Activated T-helper 9 cell treated with anti-CD3 and anti-CD28 coated beads, Interleukin-2, amount 50 U/mL, for 16 hours (primary cell): Measurements from ENCODE around the gene C13orf46.

Experiments
- DNase-seq: peaks from one replicate; pipeline ENCODE4 v3.0.0-alpha.2; 2020; ENCODE audit warnings: low read depth

Gene C13orf46

DNA sequence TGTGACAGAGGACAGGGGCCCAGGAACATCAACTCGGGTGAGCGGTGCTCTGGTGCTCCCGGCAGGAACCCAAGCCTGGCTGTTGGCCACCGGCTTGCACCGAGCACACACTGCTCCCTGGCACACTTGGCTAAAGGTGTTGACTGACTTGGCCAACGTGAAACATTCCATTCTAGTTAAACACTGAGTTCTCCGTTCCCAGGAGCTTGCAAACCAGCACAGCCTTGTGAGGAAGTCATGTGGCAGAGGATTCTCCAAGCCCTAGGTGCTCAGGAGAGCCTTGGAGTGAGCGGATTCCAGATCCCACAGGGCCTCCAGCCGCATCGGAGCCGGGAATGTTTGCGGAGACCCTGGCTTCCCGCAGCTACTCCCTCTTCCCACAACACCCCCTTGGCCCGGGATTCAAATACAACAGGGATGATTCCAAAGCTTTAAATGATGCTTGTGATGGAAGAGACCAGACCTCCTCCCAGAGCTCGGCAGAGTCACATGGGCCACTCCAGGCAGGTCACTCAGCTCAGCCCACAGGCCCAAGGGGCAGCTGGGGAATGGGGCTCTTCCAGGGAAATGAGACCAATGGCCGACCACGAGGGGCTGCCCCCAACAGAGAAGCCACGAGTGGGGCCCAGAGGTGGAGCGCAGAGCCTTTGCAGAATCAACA lies 2.9 kb downstream of the C13orf46 start:
- no peak for DNase-seq

- DNase-seq = no peak
These were observed 3.8 kb downstream of the C13orf46 start for GRCh38 chr13:113969973-113970611.

DNA sequence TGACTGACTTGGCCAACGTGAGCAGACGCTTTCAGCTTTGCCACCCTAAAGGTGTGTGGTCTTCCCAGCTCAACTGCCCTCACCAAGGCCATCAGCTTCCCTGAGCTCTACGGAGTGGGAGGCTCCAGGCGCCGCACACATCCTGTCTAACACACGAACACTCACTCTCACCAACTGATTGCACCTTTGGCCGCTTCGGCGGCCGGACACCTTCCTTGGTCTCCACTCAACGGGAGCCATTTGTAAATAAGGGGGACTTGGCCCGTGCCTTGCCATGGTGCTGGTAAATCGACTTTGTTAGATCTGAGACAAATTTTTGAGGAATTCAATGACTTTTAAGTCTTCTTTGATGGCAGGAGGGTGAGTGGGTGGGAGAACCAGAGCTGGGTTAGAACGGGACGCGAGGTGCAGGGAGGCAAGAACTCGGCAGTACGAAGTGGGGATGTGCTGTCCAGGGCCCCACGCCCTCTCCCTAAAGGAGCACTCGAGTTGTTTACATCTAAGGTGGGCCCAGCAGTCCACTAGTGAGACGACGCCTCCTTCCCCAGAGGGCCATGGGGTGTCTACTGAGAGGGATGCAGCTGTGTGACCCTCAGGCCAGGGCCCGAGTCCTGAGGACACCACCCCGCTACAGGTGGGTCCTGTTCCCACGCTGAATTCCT lies 4.4 kb downstream of the C13orf46 start:
- no peak for DNase-seq

DNA sequence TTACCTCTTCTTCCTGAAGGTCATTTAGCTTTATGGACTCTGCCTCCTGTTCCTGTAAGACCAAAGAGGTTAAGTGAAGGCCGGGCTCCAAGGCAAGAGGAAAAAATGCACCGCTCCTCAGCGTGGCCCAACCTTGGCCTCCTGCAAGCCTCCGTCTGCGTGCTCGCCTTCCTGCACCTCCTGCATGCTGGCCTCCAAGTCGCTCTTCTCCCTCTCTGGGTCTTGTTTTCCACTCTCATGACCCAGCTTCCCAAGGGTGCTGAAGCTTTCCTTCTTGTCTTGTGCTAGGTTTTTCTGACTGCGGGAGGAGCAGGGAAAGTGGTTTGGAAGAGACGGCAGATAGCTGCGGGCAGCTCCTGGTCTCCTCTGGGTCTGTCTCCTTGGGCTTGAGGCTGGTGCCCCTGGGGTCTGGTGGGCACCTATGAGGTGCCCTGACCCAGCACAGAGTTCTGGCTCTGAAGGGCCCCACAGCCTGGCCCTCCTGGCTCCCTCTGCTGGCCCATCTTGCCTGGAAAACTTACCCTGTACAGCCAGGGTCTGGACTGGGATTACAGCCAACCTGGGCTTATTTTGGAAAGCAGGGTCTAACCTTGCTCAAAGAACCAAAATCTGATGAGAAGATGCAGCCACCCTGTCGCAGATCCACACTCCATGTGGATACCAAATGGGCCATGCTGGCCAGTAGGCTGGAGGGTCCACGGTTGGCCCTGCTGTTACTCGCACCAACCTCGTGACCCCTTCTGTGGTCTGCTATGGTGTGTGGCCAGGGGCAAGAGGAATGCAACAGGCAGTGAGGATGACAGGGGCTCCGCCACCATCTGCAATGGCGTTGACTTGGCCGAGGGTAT lies 5.2 kb downstream of the C13orf46 start:
- no peak for DNase-seq

DNA sequence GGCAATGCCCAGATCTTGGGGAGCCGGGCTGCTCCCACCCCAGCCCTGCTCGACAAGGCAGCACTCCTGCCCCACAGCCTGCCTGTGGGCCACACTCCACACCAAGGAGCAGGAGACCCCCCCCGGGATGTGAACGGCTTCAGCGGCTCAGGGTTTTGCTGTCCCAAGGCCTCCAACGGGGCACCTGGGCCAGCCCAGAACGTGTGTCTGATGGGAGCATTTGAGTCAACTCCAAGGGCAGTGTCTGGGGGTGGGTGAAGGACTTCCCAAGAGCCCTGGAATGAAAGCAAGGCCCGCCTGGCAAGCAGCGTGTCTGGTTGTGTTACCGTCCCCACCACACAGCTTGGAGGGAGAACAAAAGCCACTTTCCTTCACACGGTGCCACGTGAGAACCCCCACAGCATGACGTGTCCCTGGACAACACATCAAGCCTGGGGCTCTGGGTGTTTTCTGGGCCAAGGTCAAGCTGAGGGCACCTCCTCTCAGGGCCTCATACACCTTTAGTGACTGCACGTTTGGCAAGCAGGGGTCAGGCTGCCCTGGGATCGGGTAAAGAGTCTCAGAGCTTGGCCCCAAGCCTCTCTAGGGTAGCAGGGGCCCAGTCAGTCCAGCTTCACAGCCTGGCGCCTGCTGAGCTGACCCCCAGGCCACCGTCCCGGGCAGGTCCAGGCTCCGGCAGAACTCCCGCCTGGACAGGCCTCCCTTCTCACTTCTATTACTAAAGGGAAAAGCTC lies 6.0 kb downstream of the C13orf46 start:
- no peak for DNase-seq

DNA sequence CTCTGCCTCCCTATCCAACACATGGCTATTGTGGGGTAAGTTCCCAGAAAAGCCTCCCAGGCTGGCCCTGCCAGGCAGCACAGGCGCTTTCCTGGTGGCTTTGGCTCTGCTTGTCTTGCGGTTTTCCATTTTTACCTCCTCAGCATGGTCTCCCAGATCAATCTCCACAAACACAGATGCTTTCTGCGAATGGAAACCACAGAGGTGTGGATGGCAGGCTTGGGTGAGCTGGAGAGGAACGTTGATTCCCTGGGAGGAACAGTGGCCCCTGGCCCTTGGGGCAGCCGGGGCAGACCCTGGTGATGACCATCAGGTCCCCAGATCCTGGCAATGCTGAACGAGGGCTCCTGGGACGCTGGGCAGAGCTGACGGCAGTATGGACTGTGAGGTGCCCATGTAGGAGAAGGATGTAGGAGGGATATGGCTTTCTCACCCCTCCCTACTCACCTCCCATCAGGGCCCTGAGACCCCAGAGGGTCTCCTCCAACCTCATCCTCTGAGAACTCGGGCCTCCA lies 6.6 kb downstream of the C13orf46 start:
- no peak for DNase-seq

- DNase-seq = no peak
These were observed 7.7 kb downstream of the C13orf46 start for GRCh38 chr13:113965968-113966884.

GRCh38 chr13:113965383-113965874 lies 8.4 kb downstream of the C13orf46 start:
- no peak for DNase-seq

DNA sequence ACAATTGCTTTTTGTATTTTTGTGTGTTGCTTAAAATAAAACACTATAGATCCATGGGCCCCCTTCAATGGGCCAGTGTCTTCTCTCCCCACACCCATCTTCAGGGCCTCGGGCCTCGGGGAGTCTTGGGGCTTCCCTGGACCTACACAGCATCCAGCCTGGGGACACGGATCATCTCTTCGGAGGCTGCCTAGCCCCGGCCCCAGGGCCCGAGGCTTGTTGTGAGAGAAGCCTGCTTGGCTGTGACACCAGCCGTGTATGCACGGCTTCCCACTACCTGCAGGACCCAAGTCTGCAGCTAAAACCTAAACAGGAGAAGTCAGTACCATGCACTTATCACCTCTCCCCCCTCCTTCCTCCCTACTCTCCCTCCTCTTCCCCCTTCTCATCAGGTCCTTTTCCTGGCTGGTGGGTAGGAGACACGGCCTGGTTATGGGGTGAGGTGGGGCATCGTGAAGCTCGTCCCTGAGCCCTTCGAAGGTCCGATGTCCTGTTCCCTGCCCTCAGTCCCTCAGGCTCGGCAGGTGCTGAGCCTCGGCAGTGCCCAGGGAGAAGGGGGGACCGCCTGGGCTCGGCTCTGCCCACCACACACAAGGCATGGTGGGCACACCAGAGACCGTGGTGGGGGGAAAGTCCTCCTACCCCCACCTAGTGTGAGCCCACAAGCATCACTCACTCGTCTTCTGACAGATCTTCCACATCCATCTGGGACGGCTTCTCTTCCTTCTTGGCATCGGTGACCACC lies 9.5 kb downstream of the C13orf46 start:
- DNase-seq = no peak

- DNase-seq = no peak
These were observed 10.5 kb downstream of the C13orf46 start for GRCh38 chr13:113963376-113963775.

DNA sequence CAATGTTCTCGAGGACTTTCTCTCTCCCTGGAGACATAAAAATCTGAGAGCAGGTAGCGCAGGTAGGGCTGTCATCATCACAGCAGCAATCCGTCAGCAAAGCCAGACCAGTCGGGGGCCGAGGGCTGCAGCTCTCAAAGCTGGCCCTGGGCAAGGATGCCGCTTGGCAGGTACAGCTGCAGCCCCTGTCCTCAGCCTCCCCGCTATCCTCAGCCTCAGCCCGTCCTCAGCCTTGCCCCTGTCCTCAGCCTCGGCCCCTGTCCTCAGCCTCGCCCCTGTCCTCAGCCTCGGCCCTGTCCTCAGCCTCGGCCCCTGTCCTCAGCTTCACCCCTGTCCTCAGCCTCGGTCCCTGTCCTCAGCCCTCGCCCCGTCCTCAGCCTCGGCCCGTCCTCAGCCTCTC lies 10.9 kb downstream of the C13orf46 start:
- DNase-seq = no peak

DNA sequence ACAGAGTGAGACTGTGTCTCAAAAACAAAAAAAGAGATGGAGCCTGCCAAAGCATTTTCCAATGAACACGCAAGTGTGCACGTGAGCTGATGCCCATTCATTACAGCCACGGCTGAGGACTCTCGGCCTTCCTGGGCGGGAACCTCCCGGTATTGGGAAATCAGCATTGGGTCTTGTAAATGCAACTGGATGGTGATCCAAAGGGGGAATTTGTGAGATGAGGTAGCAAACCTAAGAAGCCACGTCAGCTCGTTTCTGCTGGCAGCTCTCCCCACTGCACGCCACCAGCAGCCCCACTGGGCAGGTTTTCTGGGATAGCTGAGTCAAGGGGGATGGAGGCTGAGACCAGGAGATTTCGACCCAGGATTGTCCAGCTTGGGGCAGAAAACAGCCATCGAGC lies 11.5 kb downstream of the C13orf46 start:
- DNase-seq = no peak

- no peak for DNase-seq
These were observed 13.5 kb downstream of the C13orf46 start for GRCh38 chr13:113960276-113960948.

- DNase-seq = no peak
These were observed 14.7 kb downstream of the C13orf46 start for GRCh38 chr13:113959198-113959597.

- DNase-seq = no peak
These were observed 15.5 kb downstream of the C13orf46 start for GRCh38 chr13:113958373-113958772.

DNA sequence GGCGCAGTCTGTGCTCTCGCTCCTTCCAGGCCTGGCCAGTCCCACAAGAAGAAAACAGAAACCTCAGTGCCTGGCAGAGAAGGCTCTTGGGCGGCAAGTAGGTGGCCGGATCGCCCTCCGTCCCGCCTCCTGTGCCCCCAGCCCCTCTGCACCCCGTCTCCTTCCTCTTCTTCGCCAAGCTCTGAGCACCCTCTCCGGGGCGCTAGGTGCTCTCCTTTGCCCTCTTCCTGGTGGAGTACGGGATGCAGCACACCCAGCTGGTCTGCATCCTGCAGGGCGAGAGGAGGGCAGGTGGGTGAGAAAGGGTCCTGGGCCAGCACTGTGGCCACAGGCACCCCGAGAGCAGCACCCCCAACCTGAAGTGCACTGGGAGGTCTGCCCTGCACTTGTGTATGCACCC lies 17.3 kb downstream of the C13orf46 start:
- no peak for DNase-seq

- DNase-seq = no peak
These were observed 18.2 kb downstream of the C13orf46 start for GRCh38 chr13:113955691-113956090.

GRCh38 chr13:113955235-113955634 lies 18.6 kb downstream of the C13orf46 start:
- no peak for DNase-seq
